GM12872 (cell line): ENCODE data around the gene ZMYND11.
A peak's percentile ranks its signal among the peaks of the same experiment; 100 is the strongest.

Experiments
- CTCF ChIP-seq: IDR thresholded peaks from 3 replicates; pipeline ENCODE4 v1.5.1; 2011; ENCODE audit warnings: low read depth, mild to moderate bottlenecking, low read length, moderate library complexity; ENCODE audit not compliant: insufficient read depth

ZMYND11 gene

GRCh38 chr10:134247-135131 is 766 bp upstream of the ZMYND11 start:
- TF ChIP-seq CTCF: peak; percentile 16; the same call in 1 of the 3 replicates

GRCh38 chr10:135601-136464 is 578 bp downstream of the ZMYND11 start:
- no peak for TF ChIP-seq CTCF

- no peak for TF ChIP-seq CTCF
Measured at GRCh38 chr10:136465-136762, 1.2 kb downstream of the ZMYND11 start.

- peak; percentile 67 for TF ChIP-seq CTCF
Measured at GRCh38 chr10:137031-137430, 1.8 kb downstream of the ZMYND11 start.

GRCh38 chr10:137606-138005 is 2.4 kb downstream of the ZMYND11 start:
- TF ChIP-seq CTCF: no peak

- no peak for TF ChIP-seq CTCF
Measured at GRCh38 chr10:142371-142770, 7.1 kb downstream of the ZMYND11 start.

- no peak for TF ChIP-seq CTCF
Measured at GRCh38 chr10:152915-153314, 17.7 kb downstream of the ZMYND11 start.
